ENCODE data around the gene RBP3.

GRCh38 chr10:47323636-47324296, 24.4 kb upstream of the RBP3 start:
- no peak for TF ChIP-seq CTCF (IDR thresholded peaks at IDR 0.05)
- no peak for TF ChIP-seq EZH2 (IDR thresholded peaks at IDR 0.05)
